ENCODE data around the gene DPM3.

Gene DPM3

DNA sequence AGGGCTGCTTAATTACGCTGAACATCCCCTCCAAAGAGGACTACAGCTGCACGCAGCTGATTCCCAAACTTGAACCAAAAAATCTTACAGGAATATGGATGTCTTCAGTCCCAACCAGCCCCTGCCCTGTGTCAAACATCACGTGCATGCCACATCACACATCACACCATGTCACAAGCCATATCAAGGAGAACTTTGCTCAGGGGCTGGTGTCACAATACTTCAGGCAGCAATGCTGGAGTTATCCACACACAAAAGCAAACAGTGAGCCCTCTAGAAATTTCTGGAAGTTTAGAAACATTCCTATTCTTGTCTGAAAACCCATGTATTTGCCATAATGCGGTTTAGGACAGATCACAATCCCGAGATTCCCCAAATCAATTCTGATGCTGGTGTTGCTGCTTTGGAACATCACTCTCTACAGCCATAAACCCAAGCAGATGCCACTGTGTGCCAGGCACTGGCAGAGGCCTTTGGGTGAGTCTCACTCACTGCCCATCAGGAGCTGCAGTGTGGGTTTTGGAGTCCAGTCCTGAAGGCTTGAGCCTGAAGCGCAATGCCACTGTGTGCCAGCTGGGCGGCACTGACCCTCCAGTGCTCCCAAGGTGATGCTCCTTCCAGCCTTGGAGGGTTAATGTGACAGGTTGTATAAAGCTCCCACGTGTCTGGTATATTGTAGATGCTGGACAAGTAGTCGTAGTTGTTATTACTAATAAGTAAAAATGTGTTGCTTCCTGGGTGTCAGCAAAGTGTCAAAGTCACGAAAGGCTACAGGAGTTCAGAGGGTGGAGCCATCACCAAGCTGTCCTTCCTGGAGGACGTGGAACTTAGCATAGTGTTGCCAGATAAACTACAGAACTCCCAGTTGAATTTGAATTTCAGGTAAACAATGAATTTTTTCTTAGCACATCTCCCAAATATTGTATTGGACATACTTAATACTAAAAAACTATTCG is 32.7 kb downstream of the DPM3 start:
- no peak for DNase-seq (ENCODE audit: low spot score in 2 of 2)

DNA sequence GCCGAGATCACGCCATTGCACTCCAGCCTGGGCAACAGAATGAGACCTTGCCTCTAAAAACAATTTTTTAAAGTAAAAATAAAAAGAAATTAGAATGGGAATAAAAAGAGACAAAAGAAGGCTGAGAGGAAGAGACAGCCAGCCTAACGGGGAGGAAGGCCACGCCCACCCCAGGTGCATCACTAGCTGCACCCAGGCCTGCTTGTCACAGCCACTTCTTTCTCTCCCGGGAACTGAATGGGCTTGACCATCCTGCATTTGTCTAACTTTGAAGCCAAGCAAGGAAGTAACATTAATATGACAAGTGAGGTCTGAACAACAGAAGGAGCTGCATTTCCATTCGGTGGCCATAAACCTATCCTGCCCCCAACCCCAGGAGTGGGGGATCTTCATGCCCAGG is 33.5 kb downstream of the DPM3 start:
- Mint-ChIP-seq H3K27ac (ENCODE audit: low read depth) (no peak overlapping the region), H3K27me3 (peaks cover 14% of the 10 kb centered on the region), H3K4me1 (no peaks in the 10 kb centered on the region), H3K36me3 (ENCODE audit: insufficient read depth) (no peaks in the 10 kb centered on the region), H3K4me3 (no peak overlapping the region), H3K9me3 (no peaks in the 10 kb centered on the region)
- no peak for DNase-seq (ENCODE audit: low spot score in 2 of 2)
- no peak for ATAC-seq (replicated peaks; ENCODE audit: extremely low read depth, poor library complexity, severe bottlenecking)

More for the DNA sequence above, 32.7 kb downstream of the DPM3 start:
- H3K27me3 Mint-ChIP-seq: peaks cover 18% of the 10 kb centered on the region
- H3K4me3 Mint-ChIP-seq: no peak overlapping the region
- H3K9me3 Mint-ChIP-seq: no peaks in the 10 kb centered on the region
- H3K4me1 Mint-ChIP-seq: no peaks in the 10 kb centered on the region
- H3K36me3 Mint-ChIP-seq (ENCODE audit: insufficient read depth): no peaks in the 10 kb centered on the region
- no peak for ATAC-seq (replicated peaks; ENCODE audit: extremely low read depth, poor library complexity, severe bottlenecking)
- no peak overlapping the region for H3K27ac Mint-ChIP-seq (ENCODE audit: low read depth)

- no peak overlapping the region for H3K4me3 Mint-ChIP-seq
- no peaks in the 10 kb centered on the region for H3K36me3 Mint-ChIP-seq (ENCODE audit: insufficient read depth)
- H3K27ac Mint-ChIP-seq (ENCODE audit: low read depth): no peak overlapping the region
- H3K9me3 Mint-ChIP-seq: no peaks in the 10 kb centered on the region
- DNase-seq (ENCODE audit: low spot score in 2 of 2) (no peak), ATAC-seq (replicated peaks; ENCODE audit: extremely low read depth, poor library complexity, severe bottlenecking) (no peak)
- H3K4me1 Mint-ChIP-seq: no peaks in the 10 kb centered on the region
- peaks cover 10% of the 10 kb centered on the region for H3K27me3 Mint-ChIP-seq
Measured at GRCh38 chr1:155105604-155106011, 34.7 kb downstream of the DPM3 start.

DNA sequence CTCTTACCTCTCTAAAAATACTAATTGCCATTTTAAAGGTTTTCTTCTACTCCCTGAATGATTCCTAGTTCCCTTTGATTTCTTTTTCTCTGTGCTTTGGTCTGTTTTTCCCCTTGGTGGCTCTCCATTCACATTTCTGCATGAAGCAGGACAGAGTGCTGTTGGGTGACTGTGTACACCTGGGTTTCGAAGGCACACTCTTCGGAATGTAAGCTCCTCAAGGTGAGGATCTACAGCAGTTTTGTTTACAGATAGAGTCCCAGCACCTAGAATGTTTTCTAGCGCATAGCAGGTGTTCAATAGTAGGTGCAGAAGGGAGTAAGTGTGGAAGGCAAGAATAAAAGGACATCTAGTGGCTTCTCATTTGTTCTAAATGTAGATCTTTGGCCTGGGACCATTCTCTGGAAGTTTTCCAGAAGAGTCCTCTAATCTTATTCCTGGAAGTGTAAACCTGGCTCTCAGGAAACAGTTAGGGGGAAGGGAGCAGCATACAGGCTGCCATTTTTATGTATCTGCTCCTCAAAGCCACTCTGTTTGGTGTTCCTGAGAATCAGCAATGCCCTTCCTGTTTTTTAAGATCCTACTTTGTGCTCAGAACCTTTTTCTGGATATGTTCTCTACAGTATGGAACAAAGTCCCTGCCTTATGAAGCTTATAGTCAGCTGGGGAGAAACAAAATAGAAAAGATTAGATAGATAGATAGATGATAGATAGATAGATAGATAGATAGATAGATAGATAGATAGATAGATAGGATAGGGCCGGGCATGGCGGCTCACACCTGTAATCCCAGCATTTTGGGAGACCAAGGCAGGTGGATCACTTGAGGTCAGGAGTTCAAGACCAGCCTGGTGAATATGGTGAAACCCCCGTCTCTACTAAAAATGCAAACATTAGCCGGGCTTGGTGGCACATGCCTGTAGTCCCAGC is 35.5 kb downstream of the DPM3 start:
- no peak overlapping the region for H3K4me3 Mint-ChIP-seq
- DNase-seq (ENCODE audit: low spot score in 2 of 2) (no peak), ATAC-seq (replicated peaks; ENCODE audit: extremely low read depth, poor library complexity, severe bottlenecking) (no peak)
- H3K36me3 Mint-ChIP-seq (ENCODE audit: insufficient read depth): no peaks in the 10 kb centered on the region
- no peaks in the 10 kb centered on the region for H3K4me1 Mint-ChIP-seq
- no peak overlapping the region for H3K27ac Mint-ChIP-seq (ENCODE audit: low read depth)
- H3K27me3 Mint-ChIP-seq: peaks cover 10% of the 10 kb centered on the region
- H3K9me3 Mint-ChIP-seq: no peaks in the 10 kb centered on the region

- H3K27ac Mint-ChIP-seq (ENCODE audit: low read depth): no peak overlapping the region
- no peak overlapping the region for H3K4me3 Mint-ChIP-seq
- H3K36me3 Mint-ChIP-seq (ENCODE audit: insufficient read depth): no peaks in the 10 kb centered on the region
- no peaks in the 10 kb centered on the region for H3K9me3 Mint-ChIP-seq
- peaks cover 10% of the 10 kb centered on the region for H3K27me3 Mint-ChIP-seq
- H3K4me1 Mint-ChIP-seq: no peaks in the 10 kb centered on the region
- ATAC-seq (replicated peaks; ENCODE audit: extremely low read depth, poor library complexity, severe bottlenecking): no peak
- DNase-seq (ENCODE audit: low spot score in 2 of 2): no peak
Measured at GRCh38 chr1:155103325-155103724, 37.0 kb downstream of the DPM3 start.

DNA sequence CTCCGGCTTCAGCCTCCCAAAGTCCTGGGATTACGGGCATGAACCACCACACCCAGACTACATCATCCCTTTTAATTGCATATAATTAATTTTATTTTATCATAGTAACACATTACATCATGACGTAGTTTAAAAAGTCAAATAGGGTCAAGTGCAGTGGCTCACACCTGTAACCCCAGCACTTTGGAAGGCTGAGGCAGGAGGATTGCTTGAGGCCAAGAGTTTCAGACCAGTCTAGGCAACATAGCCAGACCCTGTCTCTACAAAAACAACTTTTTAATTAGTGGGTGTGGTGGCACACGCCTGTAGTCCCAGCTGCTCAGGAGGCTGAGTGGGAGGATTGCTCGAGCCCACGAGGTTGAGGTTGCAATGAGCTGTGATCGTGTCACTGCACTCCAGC is 41.0 kb downstream of the DPM3 start:
- Mint-ChIP-seq H3K36me3 (ENCODE audit: insufficient read depth) (no peaks in the 10 kb centered on the region), H3K9me3 (no peaks in the 10 kb centered on the region), H3K4me1 (no peaks in the 10 kb centered on the region), H3K4me3 (no peak overlapping the region), H3K27ac (ENCODE audit: low read depth) (no peak overlapping the region), H3K27me3 (peaks cover 16% of the 10 kb centered on the region)
- DNase-seq (ENCODE audit: low spot score in 2 of 2) (no peak), ATAC-seq (replicated peaks; ENCODE audit: extremely low read depth, poor library complexity, severe bottlenecking) (no peak)

- peaks cover 5% of the 10 kb centered on the region for H3K4me1 Mint-ChIP-seq
- ATAC-seq (replicated peaks; ENCODE audit: extremely low read depth, poor library complexity, severe bottlenecking) (peak; percentile 24), DNase-seq (ENCODE audit: low spot score in 2 of 2) (no peak)
- H3K27ac Mint-ChIP-seq (ENCODE audit: low read depth): no peak overlapping the region
- H3K9me3 Mint-ChIP-seq: no peaks in the 10 kb centered on the region
- H3K27me3 Mint-ChIP-seq: peaks cover 16% of the 10 kb centered on the region
- no peak overlapping the region for H3K4me3 Mint-ChIP-seq
- H3K36me3 Mint-ChIP-seq (ENCODE audit: insufficient read depth): peaks cover 1% of the 10 kb centered on the region
Measured at GRCh38 chr1:155094622-155094948, 45.7 kb downstream of the DPM3 start.

GRCh38 chr1:155093911-155094621 is 46.3 kb downstream of the DPM3 start:
- DNase-seq (ENCODE audit: low spot score in 2 of 2) (no peak), ATAC-seq (replicated peaks; ENCODE audit: extremely low read depth, poor library complexity, severe bottlenecking) (no peak)
- Mint-ChIP-seq H3K9me3 (no peaks in the 10 kb centered on the region), H3K4me1 (peaks cover 5% of the 10 kb centered on the region), H3K27me3 (peaks cover 16% of the 10 kb centered on the region), H3K36me3 (ENCODE audit: insufficient read depth) (peaks cover 1% of the 10 kb centered on the region), H3K4me3 (no peak overlapping the region), H3K27ac (ENCODE audit: low read depth) (no peak overlapping the region)

DNA sequence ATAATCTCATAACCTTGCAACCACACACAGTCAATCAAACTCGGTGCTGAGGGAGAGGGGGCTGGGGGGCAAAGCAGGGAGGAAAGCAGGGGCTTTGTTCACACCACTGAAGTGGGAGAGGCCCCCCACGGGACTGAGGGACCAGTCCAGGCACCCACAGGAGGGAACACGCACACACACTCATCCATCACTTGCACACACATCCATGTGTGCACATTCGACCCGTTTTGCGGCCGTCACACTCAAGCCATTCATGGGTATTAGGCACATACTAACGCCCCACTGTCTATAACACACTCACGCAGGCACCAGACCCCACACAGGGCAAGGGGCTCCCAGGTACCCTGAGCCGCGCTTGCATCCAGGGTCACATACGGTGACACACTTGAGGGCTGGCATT is 47.7 kb downstream of the DPM3 start:
- H3K27me3 Mint-ChIP-seq: peaks cover 16% of the 10 kb centered on the region
- no peak overlapping the region for H3K4me3 Mint-ChIP-seq
- peaks cover 2% of the 10 kb centered on the region for H3K36me3 Mint-ChIP-seq (ENCODE audit: insufficient read depth)
- peaks cover 5% of the 10 kb centered on the region for H3K4me1 Mint-ChIP-seq
- ATAC-seq (replicated peaks; ENCODE audit: extremely low read depth, poor library complexity, severe bottlenecking): no peak
- H3K27ac Mint-ChIP-seq (ENCODE audit: low read depth): no peak overlapping the region
- no peak for DNase-seq (ENCODE audit: low spot score in 2 of 2)
- no peaks in the 10 kb centered on the region for H3K9me3 Mint-ChIP-seq

GRCh38 chr1:155092131-155092530 is 48.2 kb downstream of the DPM3 start:
- Mint-ChIP-seq H3K4me1 (peaks cover 5% of the 10 kb centered on the region), H3K27ac (ENCODE audit: low read depth) (no peak overlapping the region), H3K9me3 (no peaks in the 10 kb centered on the region), H3K4me3 (no peak overlapping the region), H3K27me3 (peaks cover 16% of the 10 kb centered on the region), H3K36me3 (ENCODE audit: insufficient read depth) (peaks cover 2% of the 10 kb centered on the region)
- DNase-seq (ENCODE audit: low spot score in 2 of 2) (no peak), ATAC-seq (replicated peaks; ENCODE audit: extremely low read depth, poor library complexity, severe bottlenecking) (no peak)

DNA sequence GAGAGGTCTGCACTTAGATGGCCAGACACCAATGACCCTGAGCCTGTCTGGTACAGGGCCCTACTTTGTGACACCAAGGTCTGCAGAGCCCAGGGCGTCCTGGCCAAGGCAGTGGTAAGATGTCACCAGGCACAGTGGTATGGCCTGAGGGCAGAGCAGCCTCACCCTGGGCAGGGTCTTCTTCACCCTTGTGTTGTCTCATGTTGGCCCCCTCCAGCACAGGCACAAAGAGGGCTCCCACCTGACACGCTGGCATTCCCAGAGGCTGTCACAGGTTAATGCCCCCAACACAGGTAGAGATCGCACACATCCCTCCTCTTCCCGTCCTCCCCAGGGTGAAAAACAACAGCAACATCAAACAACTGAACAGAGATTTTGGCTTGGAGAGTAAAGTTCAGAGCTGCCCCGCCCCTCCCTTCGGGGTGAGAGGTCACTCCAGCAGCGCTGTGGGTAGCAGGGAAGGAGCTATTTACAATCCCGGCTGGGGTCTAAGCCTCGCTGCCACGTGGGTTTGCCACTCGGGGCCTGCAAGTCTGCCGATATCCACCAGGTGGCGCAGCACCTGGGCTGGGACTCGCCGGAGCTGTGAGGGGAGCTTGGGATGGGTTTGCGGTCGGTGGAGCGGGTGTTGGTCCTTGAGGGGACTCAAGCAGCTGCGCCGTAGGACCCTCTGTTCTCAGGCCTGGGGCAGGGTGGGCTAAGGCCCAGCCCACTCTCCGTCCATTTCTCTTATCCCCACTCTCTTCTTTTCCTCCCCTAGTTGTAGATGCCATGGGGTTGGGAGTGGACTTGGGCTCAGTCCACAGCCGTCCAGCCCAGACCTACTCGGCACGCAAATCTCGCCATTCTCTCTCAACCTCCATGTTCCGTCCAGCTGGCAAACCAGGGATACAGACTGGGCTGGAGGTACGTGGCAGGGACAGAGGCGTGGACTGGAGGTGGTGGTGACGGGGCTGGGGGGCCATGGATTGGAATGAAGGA is 49.0 kb downstream of the DPM3 start:
- no peak overlapping the region for H3K27ac Mint-ChIP-seq (ENCODE audit: low read depth)
- H3K9me3 Mint-ChIP-seq: no peaks in the 10 kb centered on the region
- H3K36me3 Mint-ChIP-seq (ENCODE audit: insufficient read depth): peaks cover 3% of the 10 kb centered on the region
- ATAC-seq (replicated peaks; ENCODE audit: extremely low read depth, poor library complexity, severe bottlenecking): no peak
- H3K27me3 Mint-ChIP-seq: peaks cover 15% of the 10 kb centered on the region
- DNase-seq (ENCODE audit: low spot score in 2 of 2): peak; percentile 57 to 77
- H3K4me1 Mint-ChIP-seq: peaks cover 5% of the 10 kb centered on the region
- H3K4me3 Mint-ChIP-seq: no peak overlapping the region

All from central memory CD8-positive, alpha-beta T cell (primary cell).